HuH-7 (cell line): ENCODE measurements around the gene SMYD3.
"Not testable (repeated sequence)": the region's sequence is repeated elsewhere in the genome, so short reads cannot be mapped to it uniquely, and the experiment has no call there.

ENCODE experiments used
- DNase-seq: peaks from one replicate; pipeline ENCODE4 v3.0.0; 2011; ENCODE audit warnings: low spot score

The SMYD3 gene

DNA sequence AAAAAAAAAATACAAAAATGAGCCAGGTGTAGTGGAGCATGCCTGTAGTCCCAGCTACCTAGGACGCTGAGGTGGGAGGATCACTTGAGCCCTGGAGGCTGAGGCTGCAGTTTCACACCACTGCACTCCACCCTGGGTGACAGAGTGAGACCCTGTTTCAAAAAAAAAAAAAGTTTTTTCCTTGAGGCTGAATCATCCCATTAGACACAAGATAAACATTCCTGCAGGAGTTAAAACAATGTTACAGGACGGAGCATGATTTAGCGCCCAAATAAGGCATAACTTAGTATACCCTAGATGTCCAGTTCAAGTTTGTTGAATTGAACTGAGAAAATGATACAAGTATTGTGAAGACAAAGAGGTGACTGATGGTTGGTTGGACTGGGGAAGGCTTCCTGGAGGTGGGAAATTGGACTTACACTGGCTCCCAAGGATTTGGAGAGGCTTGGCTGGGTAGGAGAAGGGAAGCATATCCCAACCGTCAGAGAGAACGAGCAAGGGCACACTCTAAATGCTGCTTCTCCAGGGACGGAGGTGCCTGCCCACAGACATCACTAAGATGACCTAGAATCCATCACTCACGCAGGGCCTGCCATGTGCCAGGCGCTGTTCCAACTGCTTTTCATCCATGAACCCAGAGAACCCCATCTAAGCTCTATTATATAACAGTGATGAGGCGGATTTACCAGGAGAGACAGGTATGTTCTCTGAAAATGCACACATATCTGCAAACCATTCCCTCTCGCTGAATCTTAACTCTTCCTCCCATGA, 741.7 kb downstream of the SMYD3 start:
- DNase-seq: no peak

DNA sequence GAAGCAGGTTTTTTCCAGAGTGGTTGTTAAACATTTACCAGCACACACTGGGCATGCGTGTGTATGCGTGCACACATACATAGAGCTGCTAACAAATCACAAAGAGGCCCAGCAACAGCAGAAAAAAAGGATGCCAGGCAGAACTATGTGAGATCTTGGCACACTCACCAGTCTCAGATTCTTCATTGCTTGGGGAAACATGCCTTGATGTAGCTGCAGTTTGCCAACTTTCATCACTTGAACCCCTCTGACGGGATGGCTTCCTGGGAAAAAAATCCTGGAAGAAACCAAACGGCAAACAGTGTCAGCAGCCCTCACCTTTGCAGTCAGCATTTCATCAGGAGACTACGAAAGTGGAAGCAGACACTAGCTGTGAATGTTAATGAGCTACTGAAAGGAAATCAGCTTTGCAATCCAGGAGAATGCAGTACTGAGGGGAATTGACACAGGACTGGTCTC, 743.2 kb downstream of the SMYD3 start:
- no peak for DNase-seq

DNA sequence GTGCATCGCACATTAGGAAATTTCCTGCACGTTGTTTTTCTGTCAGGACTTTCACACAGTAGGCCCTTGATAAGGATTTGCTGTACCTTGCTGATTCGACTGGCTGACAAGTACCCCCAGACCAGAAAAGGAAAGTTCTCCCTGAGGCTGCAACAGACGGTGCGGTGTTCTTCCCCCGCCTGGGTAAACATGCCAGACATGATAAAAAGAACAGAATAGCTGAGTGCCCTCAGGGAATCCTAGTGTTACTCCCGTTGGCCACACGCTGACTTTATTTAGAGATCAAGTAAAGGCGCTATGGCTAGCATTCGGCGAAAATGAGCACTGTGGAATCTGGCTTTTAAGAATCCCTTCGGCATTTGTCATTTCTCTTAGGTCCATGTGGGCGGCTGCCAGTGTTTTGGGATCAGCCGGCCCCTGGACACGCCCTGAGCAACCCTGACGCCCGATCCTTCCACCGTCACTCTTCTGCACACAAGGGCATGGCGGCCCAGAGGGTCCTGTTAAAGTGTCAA, 744.6 kb downstream of the SMYD3 start:
- no peak for DNase-seq

DNA sequence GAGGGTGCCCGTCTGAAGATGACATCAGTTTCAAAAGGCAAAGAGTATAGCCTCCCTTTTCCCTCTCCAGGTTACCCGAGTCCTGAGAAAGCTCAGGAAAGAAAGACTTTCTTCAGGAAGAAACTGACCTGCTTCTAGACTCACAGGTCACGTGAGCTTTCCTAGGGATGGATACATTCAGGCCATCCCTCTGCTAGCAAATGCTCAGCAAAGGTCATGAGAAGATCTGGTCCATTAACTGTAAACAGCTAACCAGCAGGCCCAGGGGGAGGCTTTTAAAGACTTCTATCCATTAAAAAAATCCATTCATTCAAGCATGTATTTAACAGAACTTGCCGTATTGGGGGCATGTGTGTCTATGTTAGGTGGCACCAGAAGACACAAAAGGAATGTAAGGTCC, 746.8 kb downstream of the SMYD3 start:
- DNase-seq: no peak

DNA sequence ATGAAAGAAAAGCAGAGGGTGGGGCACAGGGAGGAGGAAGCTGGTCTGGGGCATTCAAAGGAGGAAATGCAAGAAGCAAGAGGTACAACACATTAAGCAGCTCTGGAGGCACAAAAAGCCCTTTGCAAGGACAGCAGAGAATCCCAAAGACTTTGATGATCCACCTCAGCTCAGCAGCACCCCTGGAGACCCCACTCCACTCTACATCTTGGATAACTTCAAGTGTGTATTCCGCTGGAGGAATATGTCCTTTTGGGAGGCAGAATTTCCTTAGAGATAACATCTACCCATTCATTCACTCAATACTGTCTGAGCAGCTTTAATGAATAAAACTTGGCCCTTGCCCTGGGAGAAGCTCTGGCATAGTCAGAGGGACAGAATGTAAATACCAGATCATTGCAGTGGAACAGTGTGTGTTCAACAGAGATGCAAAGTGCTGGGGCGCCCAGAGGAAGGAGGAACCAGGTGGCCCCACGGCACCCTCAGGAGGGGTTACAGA, 752.6 kb downstream of the SMYD3 start:
- DNase-seq: no peak

DNA sequence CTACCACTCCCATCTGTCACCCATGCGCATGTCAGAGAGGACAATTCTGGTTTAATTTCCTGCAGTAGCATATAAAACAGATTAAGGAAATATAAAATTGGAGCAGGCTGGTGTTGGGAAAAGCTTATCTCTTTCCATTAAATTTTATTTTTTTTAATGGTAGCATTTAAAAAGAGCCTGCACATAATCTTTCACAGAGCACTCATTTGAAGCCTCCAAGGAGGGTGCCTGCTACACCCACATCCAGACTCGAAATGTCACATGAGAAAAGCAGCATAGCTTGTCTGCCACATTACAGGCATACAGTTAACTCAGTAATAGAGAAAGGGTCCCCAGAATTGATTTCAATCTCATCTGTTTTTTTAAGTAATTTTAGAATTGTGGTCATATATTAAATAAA, 753.3 kb downstream of the SMYD3 start:
- DNase-seq: no peak

DNA sequence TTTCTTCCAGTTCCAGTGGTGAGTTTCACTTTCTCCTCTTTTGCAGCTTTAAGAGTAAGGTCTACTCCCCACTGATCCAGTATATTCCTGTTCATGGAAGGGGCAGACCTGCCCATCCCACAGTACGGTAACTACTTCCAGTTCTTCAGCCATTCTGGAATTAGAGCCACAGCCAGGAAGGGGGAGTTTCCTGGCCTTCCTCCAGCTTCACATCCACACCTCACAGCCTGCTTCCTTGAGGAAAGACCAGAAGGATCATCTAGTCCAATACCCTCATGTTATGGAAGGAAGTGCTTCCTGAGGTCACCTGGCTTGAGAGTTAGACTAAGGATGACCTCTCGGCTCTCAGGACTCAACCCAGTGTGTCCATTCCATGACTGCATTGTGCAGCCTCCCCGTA, 754.5 kb downstream of the SMYD3 start:
- DNase-seq: no peak

DNA sequence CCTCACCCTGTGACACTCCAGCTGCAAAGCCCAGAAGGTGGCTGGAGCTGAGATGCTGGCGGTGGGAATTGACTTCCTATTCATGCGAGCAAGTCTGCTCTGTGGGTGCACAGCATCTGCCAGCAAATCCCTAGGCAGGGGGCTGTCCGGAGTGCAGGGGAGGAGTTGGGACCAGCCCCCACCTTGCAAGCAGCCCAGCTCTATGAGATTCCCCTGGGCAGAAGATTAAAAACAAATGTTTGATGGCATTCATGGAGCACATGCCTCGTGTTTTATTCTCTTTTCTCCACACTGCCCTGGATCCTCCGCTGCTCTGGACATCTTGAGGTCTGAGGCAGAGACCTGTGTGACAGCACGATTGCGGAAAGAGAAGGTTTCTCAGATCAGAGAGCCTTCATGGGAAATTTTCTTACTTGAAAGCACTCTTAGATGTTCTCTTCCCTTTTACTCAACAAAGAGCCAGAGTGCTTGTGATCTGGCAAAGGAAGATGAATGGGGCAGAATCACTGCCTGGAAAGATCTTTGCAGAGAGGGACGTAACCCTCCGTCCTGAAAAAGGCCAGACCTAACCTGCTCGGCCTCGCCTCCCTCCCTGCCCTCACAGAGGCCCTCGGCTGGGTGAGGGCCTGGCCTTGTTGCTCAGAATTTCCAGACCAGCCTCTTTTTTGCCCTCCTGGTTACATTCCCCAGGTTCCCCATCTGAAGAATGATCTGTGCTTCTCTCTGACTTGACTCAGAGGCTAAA, 755.2 kb downstream of the SMYD3 start:
- no peak for DNase-seq

DNA sequence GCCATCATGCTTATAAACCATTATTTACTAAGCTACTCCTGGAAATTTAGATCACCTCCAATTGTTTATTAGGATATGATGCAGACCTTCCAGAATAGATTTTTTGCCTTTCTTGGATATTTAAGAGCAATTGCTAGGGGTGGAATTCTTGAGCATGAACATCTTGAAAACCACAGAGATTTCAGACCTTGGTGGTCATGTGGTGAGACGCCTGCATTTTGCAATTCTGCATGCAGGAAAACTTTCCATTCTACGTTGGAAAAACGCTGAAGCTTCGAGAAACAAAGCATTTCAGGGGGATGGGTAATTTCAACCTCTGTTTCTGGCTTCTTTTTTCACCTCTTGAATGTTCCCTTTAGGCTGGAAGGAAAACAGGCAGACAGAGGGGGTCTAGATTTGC, 756.0 kb downstream of the SMYD3 start:
- no peak for DNase-seq

DNA sequence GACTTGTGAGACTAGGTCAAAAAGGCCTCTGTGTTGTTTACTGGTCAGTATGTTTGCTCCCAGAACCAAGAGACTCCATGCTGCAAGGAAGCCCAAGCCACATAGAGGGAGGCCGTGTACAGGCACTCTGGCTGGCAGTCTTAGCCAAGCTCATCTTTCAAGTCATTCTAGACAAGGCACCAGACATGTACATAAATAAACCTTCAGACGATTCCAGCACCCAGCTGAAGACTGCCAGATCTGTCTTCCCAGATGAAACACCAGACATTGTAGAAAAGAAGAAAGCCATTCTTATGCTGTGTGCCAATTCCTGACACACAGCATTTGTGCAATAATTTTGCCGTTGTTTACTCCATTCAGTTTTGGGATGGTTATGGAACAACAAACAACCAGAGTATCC, 756.8 kb downstream of the SMYD3 start:
- DNase-seq: no peak

DNA sequence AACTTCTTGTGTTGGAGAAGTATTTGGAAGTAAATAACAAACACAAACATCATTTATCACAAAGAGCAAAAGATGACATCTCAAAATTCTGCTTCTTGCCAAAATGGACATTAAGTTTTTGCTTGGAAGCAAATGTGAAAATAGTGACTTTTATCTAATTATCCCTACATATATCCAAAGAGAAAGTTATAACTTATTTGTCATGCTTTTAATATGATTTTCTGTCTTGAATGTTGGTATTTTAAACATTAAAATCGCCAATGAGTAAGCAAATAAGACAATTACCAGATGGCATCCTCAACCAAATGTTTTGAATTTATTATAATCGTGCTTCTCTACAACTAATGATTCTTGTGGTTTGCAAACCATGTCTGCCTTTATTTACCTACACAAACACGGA, 758.0 kb downstream of the SMYD3 start:
- DNase-seq: no peak

DNA sequence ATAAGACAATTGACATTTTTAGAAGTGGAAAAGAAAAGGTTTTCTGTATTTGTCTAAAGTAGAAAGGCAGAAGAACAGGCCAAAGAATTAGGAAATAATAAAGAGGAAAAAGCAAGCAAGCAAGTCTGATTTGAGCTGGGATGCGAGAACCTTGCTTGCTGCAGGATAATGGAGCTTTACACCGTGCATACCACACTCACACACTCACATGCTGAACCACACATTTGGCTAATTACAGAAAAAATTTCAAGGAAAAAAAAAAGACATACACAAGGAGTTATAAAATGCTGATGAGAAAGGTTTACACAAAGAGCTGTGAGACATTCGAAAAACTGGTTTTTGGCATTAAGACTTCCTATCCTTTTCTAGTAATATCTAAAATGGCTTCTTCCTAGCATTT, 758.4 kb downstream of the SMYD3 start:
- DNase-seq: no peak

DNA sequence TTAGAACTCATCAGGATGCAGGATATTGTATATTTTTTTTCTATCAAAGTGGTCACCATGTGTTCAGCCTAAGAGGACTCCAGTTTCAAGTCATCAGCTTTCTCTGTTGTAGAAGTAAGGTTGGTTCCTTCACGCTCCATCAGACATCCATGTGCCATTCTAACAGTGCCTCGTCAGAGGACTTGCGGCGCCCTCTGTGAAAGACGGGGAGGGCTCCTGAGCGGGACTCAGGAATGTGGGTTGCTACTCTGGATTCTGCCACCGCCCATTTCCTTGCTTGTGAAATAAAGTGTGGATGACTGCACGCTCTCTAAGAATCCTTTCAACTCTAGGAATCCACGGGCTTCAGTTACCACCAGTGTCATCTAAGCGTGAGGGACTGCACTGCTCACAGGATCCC, 758.8 kb downstream of the SMYD3 start:
- DNase-seq: no peak

DNA sequence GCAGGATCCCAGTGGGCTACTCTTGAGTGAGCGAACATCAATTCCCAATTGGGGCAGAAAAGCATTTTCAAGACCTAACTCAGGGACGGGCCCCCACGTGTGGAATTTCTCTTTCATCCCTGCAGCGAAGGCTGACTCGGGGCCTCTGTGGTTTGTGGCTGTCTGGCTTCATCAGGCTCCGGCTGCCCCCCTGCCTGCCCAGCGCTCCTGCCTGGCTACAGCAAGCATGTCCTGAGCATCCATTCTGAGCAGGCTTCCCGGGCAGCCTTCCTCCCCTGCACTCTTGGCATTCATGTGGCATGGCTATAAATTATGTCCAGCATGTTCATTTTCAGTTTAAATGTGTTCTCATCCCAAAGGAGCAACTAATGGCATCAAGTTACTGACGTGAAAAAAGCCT, 764.2 kb downstream of the SMYD3 start:
- no peak for DNase-seq

DNA sequence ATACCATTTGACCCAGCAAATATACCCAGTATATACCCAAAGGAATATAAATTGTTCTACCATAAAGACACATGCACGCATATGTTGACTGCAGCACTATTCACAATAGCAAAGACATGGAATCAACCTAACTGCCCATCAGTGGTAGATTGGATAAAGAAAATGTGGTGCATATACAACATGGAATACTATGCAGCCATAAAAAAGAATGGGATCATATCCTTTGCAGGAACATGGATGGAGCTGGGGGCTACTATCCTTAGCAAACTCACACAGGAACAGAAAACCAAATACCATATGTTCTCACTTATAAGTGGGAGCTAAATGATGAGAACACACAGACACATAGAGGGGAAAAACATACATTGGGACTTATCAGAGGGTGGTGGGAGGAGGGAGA, 766.7 kb downstream of the SMYD3 start:
- not testable (repeated sequence) for DNase-seq

DNA sequence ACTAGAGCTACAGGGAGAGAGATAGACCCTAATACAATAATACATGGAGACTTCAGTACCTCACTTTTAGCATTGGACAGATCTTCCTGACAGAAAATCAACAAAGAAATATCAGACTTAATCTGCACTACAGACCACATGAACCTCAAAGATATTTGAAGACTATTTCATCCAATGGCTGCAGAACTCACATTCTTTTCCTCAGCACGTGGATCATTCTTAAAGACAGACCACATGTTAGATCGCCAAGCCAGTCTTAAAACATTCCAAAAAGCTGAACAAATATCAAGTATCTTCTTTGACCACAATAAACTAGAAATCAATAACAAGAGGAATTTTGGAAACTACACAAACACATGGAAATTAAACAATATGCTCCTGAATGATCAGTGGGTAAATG, 776.3 kb downstream of the SMYD3 start:
- DNase-seq: no peak

DNA sequence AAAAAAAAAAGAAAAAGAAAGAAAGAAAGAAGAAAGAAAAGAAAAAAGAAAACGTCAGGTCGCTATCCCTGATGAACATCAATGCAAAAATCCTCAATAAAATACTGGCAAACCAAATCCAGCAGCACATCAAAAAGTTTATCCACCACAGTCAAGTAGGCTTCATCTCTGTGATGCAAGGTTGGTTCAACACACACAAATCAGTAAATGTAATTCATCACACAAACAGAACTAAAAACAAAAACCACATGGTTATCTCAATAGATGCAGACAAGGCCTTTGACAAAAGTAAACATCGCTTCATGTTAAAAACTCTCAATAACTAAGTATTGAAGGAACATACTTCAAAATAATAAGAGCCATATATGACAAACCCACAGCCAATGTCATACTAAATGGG, 779.0 kb downstream of the SMYD3 start:
- not testable (repeated sequence) for DNase-seq

DNA sequence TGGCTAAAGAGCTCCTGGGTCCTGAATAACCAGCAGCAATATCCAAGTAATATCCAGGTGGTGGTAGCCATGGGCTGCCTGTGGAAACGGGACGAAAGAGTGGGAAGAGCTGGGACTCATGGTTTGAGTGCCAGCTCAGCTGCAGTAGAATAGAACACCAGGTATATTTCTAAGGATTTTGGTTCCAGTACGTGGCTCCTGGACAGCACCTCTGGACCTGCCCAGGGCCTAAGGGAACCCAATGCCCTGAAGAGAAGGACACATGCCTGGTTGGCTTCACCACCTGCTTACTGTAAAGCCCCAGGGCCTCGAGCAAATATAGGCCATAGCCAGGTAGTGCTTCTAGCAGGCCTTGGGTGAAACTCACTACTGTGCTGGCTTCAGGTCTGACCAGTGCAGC, 785.6 kb downstream of the SMYD3 start:
- DNase-seq: no peak

DNA sequence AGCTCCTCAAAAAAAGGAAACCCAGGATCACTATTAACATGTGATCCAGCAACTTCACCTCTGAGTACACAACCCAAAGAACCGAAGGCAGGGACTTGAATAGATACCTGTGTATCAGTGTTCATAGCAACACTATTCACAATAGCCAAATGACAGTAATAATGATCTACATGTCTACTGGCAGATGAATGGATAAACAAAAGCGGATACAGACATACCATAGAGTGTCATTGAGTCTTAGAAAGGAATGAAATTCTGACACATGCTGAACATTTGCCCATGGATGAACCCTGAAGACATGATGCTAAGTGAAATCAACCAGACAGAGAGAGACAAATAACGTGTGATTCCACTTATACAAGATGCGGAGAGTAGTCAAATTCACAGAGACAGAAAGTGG, 788.1 kb downstream of the SMYD3 start:
- no peak for DNase-seq

DNA sequence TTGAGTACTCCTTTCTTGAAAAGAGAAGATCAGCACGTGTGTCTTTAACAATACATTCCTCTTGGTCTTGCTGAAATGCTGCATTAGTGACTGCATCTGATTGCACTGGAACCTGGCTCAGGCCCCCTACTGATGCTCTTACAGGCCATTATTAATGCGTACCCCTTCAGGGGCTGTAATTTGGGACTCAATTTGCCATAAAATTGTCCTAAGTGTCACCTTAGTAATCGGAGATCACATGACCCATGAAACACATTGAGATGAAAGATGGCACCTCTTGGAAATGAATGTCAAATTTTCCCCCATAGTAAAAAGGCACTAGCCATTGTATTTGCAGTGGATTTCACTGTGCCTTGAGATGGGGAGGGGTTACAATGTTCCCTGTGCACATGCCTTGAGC, 789.0 kb downstream of the SMYD3 start:
- no peak for DNase-seq

DNA sequence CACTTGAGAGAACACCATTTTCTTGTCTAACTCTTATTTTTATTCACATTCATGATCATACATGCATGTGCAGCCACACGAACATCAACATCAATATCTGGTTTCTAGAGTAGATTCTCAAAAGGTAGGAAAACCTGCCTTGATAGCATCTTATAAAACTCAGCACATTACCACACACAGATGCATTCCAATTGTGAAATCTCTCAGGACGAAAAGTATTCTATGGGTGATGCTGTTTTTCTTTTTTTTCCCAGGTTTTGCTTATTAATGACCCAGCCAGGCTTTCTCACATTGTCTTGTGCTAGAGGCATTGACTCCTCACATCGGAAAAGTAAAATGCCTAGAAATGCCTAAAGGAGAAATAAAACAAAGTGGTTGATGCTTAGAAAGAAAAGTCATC, 789.5 kb downstream of the SMYD3 start:
- no peak for DNase-seq

DNA sequence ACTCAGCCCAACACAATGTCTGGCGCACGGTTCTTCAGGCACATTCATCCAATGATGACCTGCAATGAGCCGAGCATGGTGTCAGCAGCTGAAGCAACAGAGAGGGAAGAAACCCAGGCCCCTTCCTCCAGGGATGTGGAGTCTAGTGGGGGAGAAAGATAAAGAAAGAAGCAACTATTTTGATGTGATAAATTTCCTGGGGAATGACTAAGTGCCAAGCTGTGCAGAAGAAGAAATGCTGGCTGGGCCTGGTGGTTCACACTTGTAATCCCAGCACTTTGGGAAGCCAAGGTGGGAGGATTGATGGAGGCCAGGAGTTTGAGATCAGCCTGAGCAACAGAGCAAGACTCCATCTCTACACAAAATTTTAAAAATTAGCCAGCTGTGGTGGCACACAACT, 790.5 kb downstream of the SMYD3 start:
- DNase-seq: no peak

DNA sequence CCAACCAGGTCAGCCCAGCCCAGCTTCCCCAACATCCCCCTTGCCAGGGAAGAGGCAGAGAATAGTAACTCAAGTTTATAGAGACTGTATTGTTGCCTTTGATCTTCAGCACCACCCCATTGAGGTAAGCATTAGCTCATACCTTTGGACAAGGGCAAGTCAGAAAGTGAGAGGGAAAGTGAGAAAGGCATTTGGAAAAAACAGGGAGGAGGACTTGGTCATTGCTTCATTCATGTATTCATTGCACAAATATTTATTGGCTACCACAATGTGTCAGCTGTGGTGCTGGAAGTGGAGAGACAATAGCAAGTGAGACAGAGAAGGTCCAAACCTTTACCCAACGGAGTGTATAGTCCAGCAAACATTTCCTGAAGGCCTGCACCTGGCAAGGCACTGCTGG, 791.1 kb downstream of the SMYD3 start:
- DNase-seq: no peak
